ENCODE data around the gene CUL7. TPM values are rescaled to one million over a fixed set of nuclear protein-coding genes. Genes with fewer than 3 reads are reported as not detected.

CUL7 gene
- total RNA-seq, 4 donors from 2014 or later, result 6.4 to 65.1 (median 18.9) TPM

GRCh38 chr6:42993445-42993844, 60.2 kb downstream of the CUL7 start:
- intact Hi-C loops (cut with DNase I; ENCODE audit: low total_unique reads), result no loop called here
- H3K9me3 ChIP-seq, result no peaks in the 10 kb centered on the region
- DNase-seq, result no peak
- H3K36me3 ChIP-seq, result no peaks in the 10 kb centered on the region
- no peaks in the 10 kb centered on the region for H3K27me3 ChIP-seq
- H3K27ac ChIP-seq, result no peak overlapping the region
- TF ChIP-seq CTCF (IDR thresholded peaks at IDR 0.05) (no peak), POLR2A (IDR thresholded peaks at IDR 0.05) (no peak)
- no peaks in the 10 kb centered on the region for H3K4me1 ChIP-seq
- no peak overlapping the region for H3K4me3 ChIP-seq

DNA sequence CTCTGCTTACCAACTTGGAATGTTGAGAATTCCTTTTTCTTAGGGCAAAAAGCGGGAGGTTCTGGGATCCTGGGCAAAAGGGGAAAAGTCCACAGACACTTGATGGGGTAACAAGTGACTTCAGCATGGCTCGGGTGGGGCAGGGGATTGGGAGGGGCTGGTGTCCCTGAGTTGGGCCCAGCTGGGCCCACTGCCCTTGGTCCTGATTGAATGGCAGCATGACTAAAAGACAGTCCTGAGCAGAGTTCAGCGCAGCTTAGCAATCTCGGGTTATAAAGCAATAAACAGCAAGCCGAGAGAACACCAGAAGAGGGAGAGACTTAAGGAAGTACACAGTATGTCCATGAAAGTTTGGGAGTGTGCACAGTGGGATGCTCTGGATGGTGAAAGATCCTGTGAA, 63.7 kb downstream of the CUL7 start:
- Histone ChIP-seq H3K36me3 (no peaks in the 10 kb centered on the region), H3K27ac (no peak overlapping the region), H3K9me3 (no peaks in the 10 kb centered on the region), H3K4me1 (peaks cover 0 to 13% of the 10 kb centered on the region in 2 donors), H3K27me3 (no peaks in the 10 kb centered on the region), H3K4me3 (no peak overlapping the region)
- intact Hi-C loops (cut with DNase I; ENCODE audit: low total_unique reads), result loop anchor here (10.0 kb wide), 1 partner anchor 65 kb away; the partner anchor contains the start of gene CNPY3
- DNase-seq, result no peak
- no peak for TF ChIP-seq POLR2A (IDR thresholded peaks at IDR 0.05)
- TF ChIP-seq CTCF (IDR thresholded peaks at IDR 0.05), result no peak

DNA sequence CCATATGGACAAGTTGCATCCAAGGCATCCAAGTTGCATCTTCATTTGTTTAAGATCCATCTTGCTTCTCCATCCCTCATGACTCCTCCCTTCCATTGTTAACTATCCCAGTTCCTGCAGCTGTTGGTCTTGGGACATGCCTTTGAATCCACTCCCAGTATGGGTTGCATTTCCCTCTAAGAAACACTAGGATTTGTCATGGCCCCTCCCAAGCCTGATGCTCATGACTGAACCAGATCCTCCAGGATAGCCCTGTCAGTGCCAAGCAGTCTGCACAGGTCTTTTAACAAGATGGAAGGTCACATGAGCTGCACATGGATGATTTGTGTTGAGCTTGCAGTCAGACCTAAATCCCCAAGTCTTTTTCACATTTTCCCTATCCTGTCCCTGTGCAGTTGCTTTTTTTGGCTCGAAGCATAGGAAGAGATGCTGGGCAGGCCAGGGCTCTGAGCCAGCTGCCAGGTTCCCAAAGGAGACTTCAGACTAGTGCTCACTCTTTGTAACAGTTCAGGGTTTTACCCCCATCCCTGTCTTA, 65.1 kb downstream of the CUL7 start:
- H3K4me1 ChIP-seq, result peaks cover 0 to 13% of the 10 kb centered on the region in 2 donors
- intact Hi-C loops (cut with DNase I; ENCODE audit: low total_unique reads), result loop anchor here (10.0 kb wide), 1 partner anchor 64 kb away; the partner anchor contains the start of gene CNPY3

More for the DNA sequence above, 65.1 kb downstream of the CUL7 start:
- DNase-seq, result no peak
- Histone ChIP-seq H3K4me3 (no peak overlapping the region), H3K9me3 (no peaks in the 10 kb centered on the region), H3K27ac (no peak overlapping the region), H3K27me3 (no peaks in the 10 kb centered on the region), H3K36me3 (no peaks in the 10 kb centered on the region)
- TF ChIP-seq CTCF (IDR thresholded peaks at IDR 0.05) (no peak), POLR2A (IDR thresholded peaks at IDR 0.05) (no peak)

Other genes starting within 250 kb of the CUL7 start
- gene RPL7L1, start 174.2 kb downstream of the CUL7 start, total RNA-seq, result 100 to 1,000 TPM in 1 of 4 donors, 10 to 100 TPM in 3; 62.9 to 123 (median 82.1) TPM
- 1 to 10 TPM in 1 of 4 donors, not detected in 3; 2.0 TPM for gene PTCRA, start 137.8 kb downstream of the CUL7 start, total RNA-seq
- gene CNPY3, start 124.4 kb downstream of the CUL7 start, total RNA-seq, result 100 to 1,000 TPM in 1 of 4 donors, 10 to 100 TPM in 3; 23.2 to 130 (median 39.1) TPM
- 1 to 10 TPM in 1 of 4 donors, not detected in 3; 1.7 TPM for gene GNMT, start 93.1 kb downstream of the CUL7 start, total RNA-seq
- gene PEX6, start 74.7 kb downstream of the CUL7 start, total RNA-seq, result 10 to 100 TPM; 19.2 to 38.2 (median 23.1) TPM
- 10 to 100 TPM; 28.7 to 43.8 (median 36.4) TPM for gene PPP2R5D, start 69.3 kb downstream of the CUL7 start, total RNA-seq
- 10 to 100 TPM; 39.1 to 81.7 (median 43.2) TPM for gene MEA1, start 39.9 kb downstream of the CUL7 start, total RNA-seq
- gene KLHDC3, start 39.6 kb downstream of the CUL7 start, total RNA-seq, result 100 to 1,000 TPM in 1 of 4 donors, 10 to 100 TPM in 3; 19.7 to 152 (median 56.8) TPM
- gene RRP36, start 32.2 kb downstream of the CUL7 start, total RNA-seq, result 10 to 100 TPM; 30.5 to 57.2 (median 45.9) TPM
- gene MRPL2, start 5.6 kb upstream of the CUL7 start, total RNA-seq, result 10 to 100 TPM; 14.4 to 44.4 (median 16.1) TPM
- gene KLC4, start 5.8 kb upstream of the CUL7 start, total RNA-seq, result 10 to 100 TPM in 3 of 4 donors, 1 to 10 TPM in 1; 2.8 to 30.6 (median 27.2) TPM
- 100 to 1,000 TPM in 3 of 4 donors, 10 to 100 TPM in 1; 53.8 to 247 (median 153) TPM for gene PTK7, start 22.5 kb upstream of the CUL7 start, total RNA-seq
- gene SRF, start 117.4 kb upstream of the CUL7 start, total RNA-seq, result 100 to 1,000 TPM in 1 of 4 donors, 10 to 100 TPM in 3; 18.2 to 109 (median 36.9) TPM
- 10 to 100 TPM; 31.0 to 52.6 (median 38.8) TPM for gene CUL9, start 128.3 kb upstream of the CUL7 start, total RNA-seq
- gene DNPH1, start 175.6 kb upstream of the CUL7 start, total RNA-seq, result 10 to 100 TPM; 23.4 to 68.4 (median 33.2) TPM
- under 1 TPM in 2 of 4 donors, not detected in 2; 0.06 to 0.14 TPM for gene TTBK1, start 189.6 kb upstream of the CUL7 start, total RNA-seq
- gene SLC22A7, start 244.4 kb upstream of the CUL7 start, total RNA-seq, result not detected